ENCODE data around the gene SMAP2.

SMAP2 gene

GRCh38 chr1:40390857-40391256 is 17.3 kb downstream of the SMAP2 start:
- Histone ChIP-seq H3K36me3 (ENCODE audit: insufficient read depth, low read length) (no peaks in the 10 kb centered on the region), H3K9ac (ENCODE audit: insufficient read length) (no peak overlapping the region), H3K9me3 (ENCODE audit: low read depth, low read length) (no peaks in the 10 kb centered on the region), H3K27ac (no peak overlapping the region), H3K4me3 (no peak overlapping the region)
- TF ChIP-seq POLR2AphosphoS5 (IDR thresholded peaks at IDR 0.05; ENCODE audit: borderline replicate concordance, low read depth, low read length), result no peak
- TF ChIP-seq EZH2 (IDR thresholded peaks at IDR 0.05), result no peak
- no peak for TF ChIP-seq FOXP2 (optimal IDR thresholded peaks at IDR 0.05; ENCODE audit: control extremely low read depth, extremely low read length, insufficient read depth)
- no peak for DNase-seq (ENCODE audit: low read depth, low spot score)

GRCh38 chr1:40391688-40392145 is 18.2 kb downstream of the SMAP2 start:
- Histone ChIP-seq H3K9ac (ENCODE audit: insufficient read length) (no peak overlapping the region), H3K36me3 (ENCODE audit: insufficient read depth, low read length) (no peaks in the 10 kb centered on the region), H3K4me3 (no peak overlapping the region), H3K27ac (no peak overlapping the region), H3K9me3 (ENCODE audit: low read depth, low read length) (no peaks in the 10 kb centered on the region)
- no peak for DNase-seq (ENCODE audit: low read depth, low spot score)
- TF ChIP-seq EZH2 (IDR thresholded peaks at IDR 0.05), result no peak
- no peak for TF ChIP-seq POLR2AphosphoS5 (IDR thresholded peaks at IDR 0.05; ENCODE audit: borderline replicate concordance, low read depth, low read length)
- TF ChIP-seq FOXP2 (optimal IDR thresholded peaks at IDR 0.05; ENCODE audit: control extremely low read depth, extremely low read length, insufficient read depth), result no peak

DNA sequence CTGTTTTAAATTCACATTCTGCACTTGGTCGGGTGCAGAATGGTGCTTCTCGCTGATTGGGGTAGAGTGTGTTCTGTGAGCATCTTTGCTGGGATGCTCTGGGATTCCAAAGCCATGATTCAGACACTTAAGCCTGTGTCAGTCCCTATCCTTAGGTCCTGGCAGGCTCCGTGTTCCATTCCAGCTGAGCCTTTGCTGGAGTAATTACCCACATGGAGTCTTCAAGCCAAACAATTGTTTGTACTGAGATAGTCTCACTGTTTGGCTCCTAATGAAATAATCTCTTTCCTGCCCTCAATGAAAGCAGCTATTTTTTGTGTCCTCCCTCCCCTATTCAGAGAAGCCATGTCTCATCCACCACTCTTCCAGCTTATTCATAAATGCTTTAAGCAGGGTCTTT is 18.7 kb downstream of the SMAP2 start:
- H3K27ac ChIP-seq, result no peak overlapping the region

DNA sequence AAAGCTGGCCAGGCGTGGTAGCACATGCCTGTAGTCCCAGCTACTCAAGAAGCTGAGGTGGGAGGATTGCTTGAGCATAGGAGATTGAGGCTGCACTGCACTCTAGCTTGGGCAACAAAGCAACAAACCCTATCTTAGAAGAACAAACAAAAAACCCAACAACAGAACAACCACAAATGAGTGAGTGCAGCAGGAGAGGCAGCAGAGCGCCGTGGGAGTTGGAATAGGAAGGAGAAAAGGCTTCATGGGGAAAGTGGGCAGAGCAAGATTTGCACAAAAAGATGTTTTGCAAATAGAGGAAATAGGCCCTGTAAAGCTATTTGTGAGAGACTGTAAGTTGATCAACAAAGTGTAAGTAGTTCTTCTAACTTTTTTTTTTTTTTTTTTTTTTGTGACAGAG is 19.6 kb downstream of the SMAP2 start:
- Histone ChIP-seq H3K27ac (no peak overlapping the region), H3K36me3 (ENCODE audit: insufficient read depth, low read length) (no peaks in the 10 kb centered on the region), H3K9ac (ENCODE audit: insufficient read length) (no peak overlapping the region), H3K4me3 (no peak overlapping the region), H3K9me3 (ENCODE audit: low read depth, low read length) (no peaks in the 10 kb centered on the region)
- no peak for TF ChIP-seq POLR2AphosphoS5 (IDR thresholded peaks at IDR 0.05; ENCODE audit: borderline replicate concordance, low read depth, low read length)
- TF ChIP-seq FOXP2 (optimal IDR thresholded peaks at IDR 0.05; ENCODE audit: control extremely low read depth, extremely low read length, insufficient read depth), result no peak
- TF ChIP-seq EZH2 (IDR thresholded peaks at IDR 0.05), result no peak
- DNase-seq (ENCODE audit: low read depth, low spot score), result no peak

More for the DNA sequence above, 18.7 kb downstream of the SMAP2 start:
- no peak overlapping the region for H3K4me3 ChIP-seq
- TF ChIP-seq EZH2 (IDR thresholded peaks at IDR 0.05) (no peak), FOXP2 (optimal IDR thresholded peaks at IDR 0.05; ENCODE audit: control extremely low read depth, extremely low read length, insufficient read depth) (no peak), POLR2AphosphoS5 (IDR thresholded peaks at IDR 0.05; ENCODE audit: borderline replicate concordance, low read depth, low read length) (no peak)
- H3K36me3 ChIP-seq (ENCODE audit: insufficient read depth, low read length), result no peaks in the 10 kb centered on the region
- no peak for DNase-seq (ENCODE audit: low read depth, low spot score)
- H3K9ac ChIP-seq (ENCODE audit: insufficient read length), result no peak overlapping the region
- no peaks in the 10 kb centered on the region for H3K9me3 ChIP-seq (ENCODE audit: low read depth, low read length)

GRCh38 chr1:40394491-40395172 is 21.1 kb downstream of the SMAP2 start:
- Histone ChIP-seq H3K9me3 (ENCODE audit: low read depth, low read length) (no peaks in the 10 kb centered on the region), H3K4me3 (no peak overlapping the region), H3K9ac (ENCODE audit: insufficient read length) (no peak overlapping the region), H3K36me3 (ENCODE audit: insufficient read depth, low read length) (no peaks in the 10 kb centered on the region), H3K27ac (no peak overlapping the region)
- no peak for TF ChIP-seq EZH2 (IDR thresholded peaks at IDR 0.05)
- no peak for DNase-seq (ENCODE audit: low read depth, low spot score)

GRCh38 chr1:40395190-40396175 is 22.0 kb downstream of the SMAP2 start:
- H3K9ac ChIP-seq (ENCODE audit: insufficient read length), result no peak overlapping the region
- DNase-seq (ENCODE audit: low read depth, low spot score), result no peak
- H3K27ac ChIP-seq, result no peak overlapping the region
- no peak overlapping the region for H3K4me3 ChIP-seq
- no peaks in the 10 kb centered on the region for H3K36me3 ChIP-seq (ENCODE audit: insufficient read depth, low read length)
- TF ChIP-seq POLR2AphosphoS5 (IDR thresholded peaks at IDR 0.05; ENCODE audit: borderline replicate concordance, low read depth, low read length) (no peak), EZH2 (IDR thresholded peaks at IDR 0.05) (no peak), FOXP2 (optimal IDR thresholded peaks at IDR 0.05; ENCODE audit: control extremely low read depth, extremely low read length, insufficient read depth) (no peak)
- H3K9me3 ChIP-seq (ENCODE audit: low read depth, low read length), result no peaks in the 10 kb centered on the region

- Histone ChIP-seq H3K9ac (ENCODE audit: insufficient read length) (no peak overlapping the region), H3K9me3 (ENCODE audit: low read depth, low read length) (no peaks in the 10 kb centered on the region), H3K4me3 (no peak overlapping the region), H3K36me3 (ENCODE audit: insufficient read depth, low read length) (no peaks in the 10 kb centered on the region), H3K27ac (no peak overlapping the region)
- DNase-seq (ENCODE audit: low read depth, low spot score), result no peak
- TF ChIP-seq POLR2AphosphoS5 (IDR thresholded peaks at IDR 0.05; ENCODE audit: borderline replicate concordance, low read depth, low read length), result no peak
- no peak for TF ChIP-seq EZH2 (IDR thresholded peaks at IDR 0.05)
- no peak for TF ChIP-seq FOXP2 (optimal IDR thresholded peaks at IDR 0.05; ENCODE audit: control extremely low read depth, extremely low read length, insufficient read depth)
Observed at GRCh38 chr1:40396420-40396819, 22.9 kb downstream of the SMAP2 start.

- TF ChIP-seq FOXP2 (optimal IDR thresholded peaks at IDR 0.05; ENCODE audit: control extremely low read depth, extremely low read length, insufficient read depth) (no peak), EZH2 (IDR thresholded peaks at IDR 0.05) (no peak), POLR2AphosphoS5 (IDR thresholded peaks at IDR 0.05; ENCODE audit: borderline replicate concordance, low read depth, low read length) (no peak)
- no peaks in the 10 kb centered on the region for H3K36me3 ChIP-seq (ENCODE audit: insufficient read depth, low read length)
Observed at GRCh38 chr1:40397258-40397657, 23.7 kb downstream of the SMAP2 start.

More at GRCh38 chr1:40397258-40397657, 23.7 kb downstream of the SMAP2 start:
- no peak for DNase-seq (ENCODE audit: low read depth, low spot score)
- Histone ChIP-seq H3K4me3 (no peak overlapping the region), H3K27ac (no peak overlapping the region), H3K9me3 (ENCODE audit: low read depth, low read length) (no peaks in the 10 kb centered on the region), H3K9ac (ENCODE audit: insufficient read length) (no peak overlapping the region)
